HG02571 (cell line): ENCODE results near the gene EDN2.

Experiments
- ATAC-seq: cut with Tn5 transposase; IDR thresholded peaks from one replicate; pipeline ENCODE4 v1.9.1; 2021; ENCODE audit warnings: mild to moderate bottlenecking, moderate library complexity; ENCODE audit not compliant: unreplicated experiment

The EDN2 gene

GRCh38 chr1:41442697-41443251, 41.7 kb downstream of the EDN2 start:
- no peak for ATAC-seq

- no peak for ATAC-seq
These were observed 44.0 kb downstream of the EDN2 start for GRCh38 chr1:41440321-41441085.

GRCh38 chr1:41439234-41439633, 45.2 kb downstream of the EDN2 start:
- no peak for ATAC-seq

- ATAC-seq, result no peak
These were observed 45.8 kb downstream of the EDN2 start for GRCh38 chr1:41438711-41439110.

GRCh38 chr1:41437011-41437355, 47.5 kb downstream of the EDN2 start:
- no peak for ATAC-seq

GRCh38 chr1:41436281-41437010, 48.0 kb downstream of the EDN2 start:
- no peak for ATAC-seq

- no peak for ATAC-seq
These were observed 48.8 kb downstream of the EDN2 start for GRCh38 chr1:41435570-41436178.

- no peak for ATAC-seq
These were observed 49.6 kb downstream of the EDN2 start for GRCh38 chr1:41434748-41435449.

- ATAC-seq, result no peak
These were observed 50.2 kb downstream of the EDN2 start for GRCh38 chr1:41434306-41434705.

GRCh38 chr1:41433501-41433900, 51.0 kb downstream of the EDN2 start:
- no peak for ATAC-seq

GRCh38 chr1:41432481-41433280, 51.8 kb downstream of the EDN2 start:
- no peak for ATAC-seq

GRCh38 chr1:41431490-41432350, 52.8 kb downstream of the EDN2 start:
- no peak for ATAC-seq

GRCh38 chr1:41430582-41430981, 53.9 kb downstream of the EDN2 start:
- no peak for ATAC-seq

- ATAC-seq, result no peak
These were observed 54.4 kb downstream of the EDN2 start for GRCh38 chr1:41430069-41430468.

- ATAC-seq, result no peak
These were observed 54.8 kb downstream of the EDN2 start for GRCh38 chr1:41429641-41430035.
